Loucy (cell line): ENCODE measurements around the gene NSD1.
"Not testable (repeated sequence)": the region's sequence is repeated elsewhere in the genome, so short reads cannot be mapped to it uniquely, and the experiment has no call there.

Experiments used
- CTCF ChIP-seq: fragments of 200-600 bp; sonication (generic); conservative IDR thresholded peaks from 2 replicates; pipeline ENCODE4 v1.5.1; 2014; ENCODE audit warnings: mild to moderate bottlenecking, antibody characterized with exemption, low read length
- EZH2phosphoT487 ChIP-seq: fragments of 200-600 bp; IDR thresholded peaks from 2 replicates; pipeline ENCODE4 v1.6.1; 2018; ENCODE audit warnings: antibody characterized with exemption, mild to moderate bottlenecking, moderate library complexity, borderline replicate concordance

- not testable (repeated sequence) for TF ChIP-seq CTCF, EZH2phosphoT487
Measured at GRCh38 chr5:177150061-177150460, 16.5 kb downstream of the NSD1 start.
